ENCODE measurements around the gene KIR3DL3.
"Not testable (repeated sequence)": the region's sequence is repeated elsewhere in the genome, so short reads cannot be mapped to it uniquely, and the experiment has no call there.

The KIR3DL3 gene

GRCh38 chr19:54738306-54738705 is 14.1 kb downstream of the KIR3DL3 start, which contains the start of gene KIR2DL3:
Gene KIR2DL3, plus strand, starts transcription at chr19:54738513. Its CDS starts 33 bp downstream, at chr19:54738546.
- not testable (repeated sequence) for DNase-seq

- DNase-seq: no peak
These were observed 14.5 kb downstream of the KIR3DL3 start for GRCh38 chr19:54738715-54739114.

- DNase-seq: no peak
These were observed 15.6 kb downstream of the KIR3DL3 start for GRCh38 chr19:54739587-54740497.

GRCh38 chr19:54741950-54742349 is 17.7 kb downstream of the KIR3DL3 start:
- DNase-seq: not testable (repeated sequence)

- not testable (repeated sequence) for DNase-seq
These were observed 19.8 kb downstream of the KIR3DL3 start for GRCh38 chr19:54744080-54744479.

- not testable (repeated sequence) for DNase-seq
These were observed 23.5 kb downstream of the KIR3DL3 start for GRCh38 chr19:54747614-54748322.

- DNase-seq: not testable (repeated sequence)
These were observed 26.0 kb downstream of the KIR3DL3 start for GRCh38 chr19:54750276-54750675.

- not testable (repeated sequence) for DNase-seq
These were observed 32.2 kb downstream of the KIR3DL3 start for GRCh38 chr19:54756204-54757110.

- not testable (repeated sequence) for DNase-seq
These were observed 34.3 kb downstream of the KIR3DL3 start for GRCh38 chr19:54758577-54758976.

- not testable (repeated sequence) for DNase-seq
These were observed 40.0 kb downstream of the KIR3DL3 start for GRCh38 chr19:54764219-54764618.

- not testable (repeated sequence) for DNase-seq
These were observed 42.2 kb downstream of the KIR3DL3 start for GRCh38 chr19:54766464-54766863.

GRCh38 chr19:54769646-54770045 is 45.4 kb downstream of the KIR3DL3 start, which contains the start of gene KIR2DL1:
Gene KIR2DL1, plus strand, starts transcription at chr19:54769793. Its CDS starts 58 bp downstream, at chr19:54769851.
- DNase-seq: not testable (repeated sequence)

- DNase-seq: not testable (repeated sequence)
These were observed 46.3 kb downstream of the KIR3DL3 start for GRCh38 chr19:54770511-54770910.

GRCh38 chr19:54771018-54771960 is 47.0 kb downstream of the KIR3DL3 start:
- not testable (repeated sequence) for DNase-seq

GRCh38 chr19:54772666-54773065 is 48.4 kb downstream of the KIR3DL3 start:
- not testable (repeated sequence) for DNase-seq

- not testable (repeated sequence) for DNase-seq
These were observed 51.0 kb downstream of the KIR3DL3 start for GRCh38 chr19:54775095-54775815.

- DNase-seq: not testable (repeated sequence)
These were observed 51.6 kb downstream of the KIR3DL3 start for GRCh38 chr19:54775830-54776229.

GRCh38 chr19:54777851-54778250 is 53.6 kb downstream of the KIR3DL3 start:
- not testable (repeated sequence) for DNase-seq

GRCh38 chr19:54778896-54779295 is 54.7 kb downstream of the KIR3DL3 start:
- DNase-seq: not testable (repeated sequence)

GRCh38 chr19:54782916-54783315 is 58.7 kb downstream of the KIR3DL3 start:
- not testable (repeated sequence) for DNase-seq

Data from HCEC 1CT (cell line).